SK-N-SH (cell line): Measurements from ENCODE around the gene FGF19.

Source experiments
- CTCF ChIP-seq: fragments of 200-600 bp; sonication (generic); IDR thresholded peaks from 2 replicates; pipeline ENCODE4 v1.6.1; 2017; ENCODE audit warnings: antibody characterized with exemption, mild to moderate bottlenecking, moderate library complexity
- EP300 ChIP-seq, 2 experiments: IDR thresholded peaks; 2 replicates each; pipeline versions ENCODE4 v1.4.0 to v1.6.1; 2012; ENCODE audit warnings: borderline replicate concordance in 1 of 2, low read depth in 1 of 2, low read length in 1 of 2
- EZH2phosphoT487 ChIP-seq: fragments of 200-600 bp; sonication (generic); IDR thresholded peaks from 2 replicates; pipeline ENCODE4 v1.6.1; 2017; ENCODE audit warnings: low read depth, mixed run types, mild to moderate bottlenecking, antibody characterized with exemption, moderate library complexity, borderline replicate concordance
- FOXM1 ChIP-seq: IDR thresholded peaks from 2 replicates; pipeline ENCODE4 v1.4.0; 2012; ENCODE audit warnings: low read depth, mild to moderate bottlenecking
- JUND ChIP-seq: IDR thresholded peaks from 2 replicates; pipeline ENCODE4 v1.4.0; 2012
- MXI1 ChIP-seq: IDR thresholded peaks from 2 replicates; pipeline ENCODE4 v1.6.1; 2012; ENCODE audit warnings: mild to moderate bottlenecking, low read depth, low read length, improper control_type of control experiment
- RAD21 ChIP-seq: IDR thresholded peaks from 2 replicates; pipeline ENCODE4 v1.6.1; 2012; ENCODE audit warnings: mild to moderate bottlenecking, low read length
- REST ChIP-seq: IDR thresholded peaks from 2 replicates; pipeline ENCODE4 v1.6.1; 2012; ENCODE audit warnings: mild to moderate bottlenecking, low read depth, low read length, moderate library complexity
- SIN3A ChIP-seq: IDR thresholded peaks from 2 replicates; pipeline ENCODE4 v1.6.1; 2012; ENCODE audit warnings: low read depth, mild to moderate bottlenecking, low read length, moderate library complexity, borderline replicate concordance
- ZBTB33 ChIP-seq: IDR thresholded peaks from 2 replicates; pipeline ENCODE4 v1.4.0; 2012; ENCODE audit warnings: low read depth, borderline replicate concordance
- TF ChIP-seq, protein P1 (sequence below): IDR thresholded peaks from 2 replicates; pipeline ENCODE4 v1.4.0; 2012; ENCODE audit warnings: low read depth
- TF ChIP-seq, protein P2 (sequence below): IDR thresholded peaks from 2 replicates; pipeline ENCODE4 v1.4.0; 2012; ENCODE audit warnings: low read depth, borderline replicate concordance

- TF ChIP-seq CTCF (no peak), JUND (no peak), EP300 (IDR thresholded peaks at IDR 0.05; ENCODE audit: borderline replicate concordance in 1 of 2, low read depth in 1 of 2, low read length in 1 of 2) (no peak), REST (no peak), ZBTB33 (no peak), MXI1 (no peak), EZH2phosphoT487 (no peak), RAD21 (no peak), SIN3A (no peak), FOXM1 (no peak)
- TF ChIP-seq, protein P1, sequence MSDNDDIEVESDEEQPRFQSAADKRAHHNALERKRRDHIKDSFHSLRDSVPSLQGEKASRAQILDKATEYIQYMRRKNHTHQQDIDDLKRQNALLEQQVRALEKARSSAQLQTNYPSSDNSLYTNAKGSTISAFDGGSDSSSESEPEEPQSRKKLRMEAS = no peak
- TF ChIP-seq, protein P2, sequence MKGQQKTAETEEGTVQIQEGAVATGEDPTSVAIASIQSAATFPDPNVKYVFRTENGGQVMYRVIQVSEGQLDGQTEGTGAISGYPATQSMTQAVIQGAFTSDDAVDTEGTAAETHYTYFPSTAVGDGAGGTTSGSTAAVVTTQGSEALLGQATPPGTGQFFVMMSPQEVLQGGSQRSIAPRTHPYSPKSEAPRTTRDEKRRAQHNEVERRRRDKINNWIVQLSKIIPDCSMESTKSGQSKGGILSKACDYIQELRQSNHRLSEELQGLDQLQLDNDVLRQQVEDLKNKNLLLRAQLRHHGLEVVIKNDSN = no peak
Measured at GRCh38 chr11:69718912-69719311, 15.1 kb upstream of the FGF19 start.
